Osteoblast (primary cell): ENCODE results near the gene FAM111A. TPM values are rescaled to one million over a fixed set of nuclear protein-coding genes. Genes with fewer than 3 reads are reported as not detected.
"Not testable (repeated sequence)": the region's sequence is repeated elsewhere in the genome, so short reads cannot be mapped to it uniquely, and the experiment has no call there.

ENCODE experiments used
- DNase-seq: peaks from one replicate; pipeline ENCODE4 v3.0.0; 2011; ENCODE audit warnings: low spot score, mixed read lengths; ENCODE audit not compliant: insufficient read length; ENCODE audit errors: missing footprints
- H2AFZ ChIP-seq: 2 replicates; pipeline ENCODE4 v1.6.0; 2011; ENCODE audit warnings: mild to moderate bottlenecking, low read length
- H3K27ac ChIP-seq: 2 replicates; pipeline ENCODE4 v1.5.1; 2011; ENCODE audit warnings: mild to moderate bottlenecking, low read depth, low read length, moderate library complexity
- H3K27me3 ChIP-seq: 2 replicates; pipeline ENCODE4 v1.6.0; 2012; ENCODE audit warnings: mild to moderate bottlenecking, control low read depth, inconsistent platforms, low read length, moderate library complexity; ENCODE audit not compliant: insufficient read depth
- H3K36me3 ChIP-seq: 2 replicates; pipeline ENCODE4 v1.5.1; 2011; ENCODE audit warnings: mild to moderate bottlenecking, low read length, control low read depth, moderate library complexity; ENCODE audit not compliant: insufficient read depth
- H3K4me1 ChIP-seq: 2 replicates; pipeline ENCODE4 v1.5.1; 2011; ENCODE audit warnings: mild to moderate bottlenecking, low read length, control low read depth, moderate library complexity; ENCODE audit not compliant: insufficient read depth
- H3K4me2 ChIP-seq: 2 replicates; pipeline ENCODE4 v1.6.0; 2011; ENCODE audit warnings: mild to moderate bottlenecking, low read length; ENCODE audit not compliant: insufficient read depth
- H3K4me3 ChIP-seq: fragments of 200-600 bp; sonication (generic); 3 replicates; pipeline ENCODE4 v1.5.1; 2012; ENCODE audit warnings: mild to moderate bottlenecking, low read length, inconsistent platforms; ENCODE audit not compliant: insufficient read depth
- H3K79me2 ChIP-seq: 2 replicates; pipeline ENCODE4 v1.6.0; 2012; ENCODE audit warnings: mild to moderate bottlenecking, low read length, control low read depth, inconsistent platforms; ENCODE audit not compliant: insufficient read depth
- H3K9me3 ChIP-seq: 2 replicates; pipeline ENCODE4 v1.5.1; 2011; ENCODE audit warnings: low read depth, low read length, control low read depth
- H4K20me1 ChIP-seq: 2 replicates; pipeline ENCODE4 v1.6.0; 2012; ENCODE audit warnings: mild to moderate bottlenecking, low read length, control low read depth; ENCODE audit not compliant: insufficient read depth
- CTCF ChIP-seq: IDR thresholded peaks from 2 replicates; pipeline ENCODE4 v1.5.1; 2011; ENCODE audit warnings: mild to moderate bottlenecking, low read depth, low read length, moderate library complexity; ENCODE audit errors: extremely low read depth
- total RNA-seq: library from RNA; depleted of rRNA; stranded (reverse); fragments of >200 nt; gene quantifications from 2 replicates; pipeline ENCODE4 v1.2.3, GENCODE V29; 2012

Gene FAM111A
- total RNA-seq, 1 donor: 40.5 TPM

GRCh38 chr11:59102259-59102765, 40.3 kb upstream of the FAM111A start:
- H3K27me3 ChIP-seq: peaks cover 6% of the 10 kb centered on the region
- H3K9me3 ChIP-seq: no peaks in the 10 kb centered on the region
- TF ChIP-seq CTCF: peak; percentile 19
- no peak overlapping the region for H3K27ac ChIP-seq
- H3K36me3 ChIP-seq: no peaks in the 10 kb centered on the region
- H4K20me1 ChIP-seq: no peaks in the 10 kb centered on the region
- peak overlapping the region; percentile 88 for H3K4me2 ChIP-seq
- H2AFZ ChIP-seq: peak overlapping the region; percentile 80
- peak overlapping the region; percentile 65 for H3K4me3 ChIP-seq
- DNase-seq: peak; percentile 59
- peaks cover 1% of the 10 kb centered on the region for H3K4me1 ChIP-seq
- no peaks in the 10 kb centered on the region for H3K79me2 ChIP-seq

DNA sequence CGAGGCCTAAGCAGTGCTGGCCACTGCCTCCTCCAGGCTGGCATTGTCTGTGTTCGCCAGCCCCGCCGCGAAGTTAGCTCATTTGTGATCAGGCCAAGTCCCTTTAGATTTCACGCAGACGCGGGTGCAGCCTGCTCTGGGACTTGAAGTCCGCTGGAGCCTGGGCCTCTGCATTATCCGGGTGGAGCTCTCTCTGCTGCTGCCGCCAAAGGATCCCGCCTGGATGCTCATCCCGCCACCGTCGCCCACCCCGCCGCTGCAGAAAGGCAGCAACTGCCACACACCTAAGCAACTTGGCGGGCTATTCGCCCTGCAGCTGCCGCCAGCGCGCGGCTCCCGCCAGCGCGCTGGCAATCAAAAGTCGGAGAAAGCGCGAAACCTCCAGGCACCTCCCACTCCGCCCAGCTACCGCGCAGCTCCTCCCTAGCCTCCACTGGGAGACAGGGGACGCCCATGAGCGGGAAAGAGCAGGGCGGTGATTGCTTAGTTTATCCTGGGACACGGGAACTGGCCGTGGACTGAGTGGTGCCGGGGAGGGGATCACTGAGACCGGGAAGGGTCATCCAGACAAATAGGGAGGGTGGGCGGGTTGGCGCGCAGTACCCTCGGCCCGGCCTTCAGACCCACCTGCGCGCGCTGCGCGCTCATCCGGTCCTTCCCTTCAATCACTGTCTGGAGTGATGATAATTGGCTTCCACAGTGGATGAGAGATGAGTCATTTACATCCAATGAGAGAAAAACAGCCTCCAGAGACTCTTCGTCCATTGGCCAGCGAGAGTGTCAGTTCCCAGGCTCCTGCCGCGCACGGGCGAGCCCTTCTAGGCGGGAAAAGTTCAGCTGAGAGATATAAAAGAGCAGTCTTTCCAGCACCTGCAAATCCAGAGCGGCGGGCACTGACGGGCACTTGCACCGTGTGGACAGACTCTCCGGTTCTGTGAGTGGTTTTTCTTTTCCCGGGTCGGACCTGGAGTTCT, 36.0 kb upstream of the FAM111A start, which contains the start of gene FAM111B:
Gene FAM111B (plus strand): TSS at position 875 of the 974 bp plus-strand sequence. CDS start 2,389 bp downstream, outside the sequence.
- Histone ChIP-seq H3K4me2 (peak within 1 kb of the TSS; percentile 93), H3K36me3 (no peaks in the 10 kb centered on the region), H3K79me2 (no peaks in the 10 kb centered on the region), H3K4me1 (peaks cover 5% of the 10 kb centered on the region), H3K27me3 (no peaks in the 10 kb centered on the region), H2AFZ (peak within 1 kb of the TSS; percentile 89), H3K27ac (no peak within 1 kb of the TSS), H4K20me1 (no peaks in the 10 kb centered on the region), H3K4me3 (peak within 1 kb of the TSS; percentile 74), H3K9me3 (no peaks in the 10 kb centered on the region)
- no peak for TF ChIP-seq CTCF
- peak; percentile 95 for DNase-seq

DNA sequence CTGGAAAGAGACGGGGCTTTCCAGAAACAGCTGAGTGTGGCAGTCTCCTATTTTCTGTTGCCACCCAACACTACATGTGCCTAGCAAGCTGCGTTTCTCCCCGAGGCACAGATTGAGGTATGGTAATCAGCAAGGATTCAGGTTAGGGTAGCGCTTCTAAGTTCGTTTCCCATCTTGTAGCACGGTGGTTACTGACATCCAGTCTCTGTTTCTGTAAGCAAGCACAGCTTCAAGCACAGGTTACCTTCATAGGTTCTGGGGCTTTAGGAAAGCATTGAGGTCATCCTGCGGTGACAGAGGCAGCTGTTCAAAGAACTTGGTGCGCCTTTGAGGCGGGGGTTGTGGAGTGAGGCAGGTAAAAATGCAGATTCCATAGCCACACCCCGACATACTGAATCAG, 34.9 kb upstream of the FAM111A start:
- not testable (repeated sequence) for H3K27me3 ChIP-seq, DNase-seq, H4K20me1 ChIP-seq, H3K9me3 ChIP-seq, H3K36me3 ChIP-seq, H3K4me1 ChIP-seq, H3K27ac ChIP-seq, H3K79me2 ChIP-seq
- Histone ChIP-seq H3K4me3 (peak overlapping the region; percentile 74), H2AFZ (peak overlapping the region; percentile 89), H3K4me2 (peak overlapping the region; percentile 93)

DNA sequence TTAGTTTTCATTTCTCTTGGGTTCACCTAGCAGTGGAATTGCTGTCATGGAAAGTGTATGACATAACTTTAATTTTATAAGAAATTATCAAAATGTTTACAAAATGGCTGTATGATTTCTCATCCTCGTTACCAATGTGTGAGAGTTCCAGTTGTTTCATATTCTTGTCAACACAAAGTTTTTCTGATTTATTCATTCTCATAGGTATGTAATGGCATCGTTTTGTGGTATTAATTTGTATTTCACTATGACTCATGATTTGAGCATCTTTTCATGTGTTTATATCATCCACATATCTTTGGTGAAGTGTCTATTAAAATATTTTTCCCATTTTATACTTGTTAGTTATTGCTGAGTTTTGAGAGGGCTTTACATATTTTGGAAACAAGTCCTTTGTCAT, 30.2 kb upstream of the FAM111A start:
- peaks cover 2% of the 10 kb centered on the region for H3K4me1 ChIP-seq
- TF ChIP-seq CTCF: no peak
- H3K4me2 ChIP-seq: no peak overlapping the region
- DNase-seq: no peak
- H3K4me3 ChIP-seq: no peak overlapping the region
- H3K27me3 ChIP-seq: no peaks in the 10 kb centered on the region
- H2AFZ ChIP-seq: no peak overlapping the region
- no peak overlapping the region for H3K27ac ChIP-seq
- peaks cover 2% of the 10 kb centered on the region for H3K9me3 ChIP-seq
- no peaks in the 10 kb centered on the region for H3K36me3 ChIP-seq
- no peaks in the 10 kb centered on the region for H4K20me1 ChIP-seq
- no peaks in the 10 kb centered on the region for H3K79me2 ChIP-seq
